MV-4-11 (cell line): ENCODE measurements around the gene RPL22.
A peak's percentile ranks its signal among the peaks of the same experiment; 100 is the strongest.

Source experiments
- DNase-seq: peaks from one replicate; lab custom pipeline; 2025; lab: John Stamatoyannopoulos, UW

Gene RPL22

GRCh38 chr1:6200188-6200809 is 904 bp upstream of the RPL22 start:
- peak; percentile 22 for DNase-seq

- no peak for DNase-seq
Observed at GRCh38 chr1:6198646-6199297, 623 bp downstream of the RPL22 start.

DNA sequence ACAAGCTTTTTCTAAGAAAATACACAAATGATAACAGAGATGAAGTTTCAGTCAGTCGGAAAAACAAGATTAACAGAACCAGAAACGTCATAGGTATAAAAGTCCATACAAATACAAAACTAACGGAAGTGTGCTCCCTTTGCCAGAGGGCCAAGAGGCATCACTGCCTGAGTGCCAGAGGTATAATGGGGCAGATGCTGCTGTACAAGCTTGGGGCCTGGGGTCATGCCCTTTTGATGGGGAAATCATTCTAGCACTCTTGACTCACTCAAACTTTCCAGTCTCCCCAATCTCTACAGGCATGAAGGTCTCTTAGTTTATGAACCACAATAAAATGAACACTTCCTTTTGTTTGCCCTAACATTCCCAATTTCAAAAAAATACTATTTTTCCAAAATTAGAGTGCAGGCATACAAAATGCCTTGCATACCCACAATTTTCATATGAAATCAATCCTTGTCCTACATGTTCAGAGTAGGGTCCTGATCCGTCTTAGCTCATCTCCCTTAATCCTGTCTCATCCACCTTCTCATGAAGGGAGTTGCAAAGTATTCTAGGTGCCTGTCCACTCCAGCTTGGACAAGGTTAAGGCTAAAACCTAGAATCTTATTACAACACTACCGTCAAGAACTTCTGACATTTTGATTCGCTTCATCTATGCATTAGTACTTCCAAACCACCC is 1.5 kb downstream of the RPL22 start:
- DNase-seq, result peak; percentile 55

GRCh38 chr1:6191968-6192367 is 7.4 kb downstream of the RPL22 start:
- DNase-seq, result no peak

DNA sequence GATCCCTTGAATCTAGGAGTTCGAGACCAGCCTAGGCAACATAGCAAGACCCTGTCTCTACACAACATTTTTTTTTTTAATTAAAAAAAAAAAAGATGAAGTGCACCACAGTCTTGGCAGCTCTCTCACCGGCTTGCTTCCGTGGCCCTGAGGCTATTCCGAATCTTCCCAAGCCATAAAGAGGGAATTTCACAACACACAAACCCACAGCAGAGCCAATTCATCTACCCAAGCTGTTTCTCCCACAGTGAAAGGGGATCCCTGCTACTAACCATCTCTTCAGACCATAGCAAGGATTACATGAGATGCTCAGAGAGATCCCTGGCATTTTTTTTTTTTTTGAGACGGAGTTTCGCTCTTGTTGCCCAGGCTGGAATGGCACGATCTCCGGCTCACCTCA is 10.9 kb downstream of the RPL22 start:
- no peak for DNase-seq

GRCh38 chr1:6185635-6186382 is 13.6 kb downstream of the RPL22 start:
- peak; percentile 23 for DNase-seq

DNA sequence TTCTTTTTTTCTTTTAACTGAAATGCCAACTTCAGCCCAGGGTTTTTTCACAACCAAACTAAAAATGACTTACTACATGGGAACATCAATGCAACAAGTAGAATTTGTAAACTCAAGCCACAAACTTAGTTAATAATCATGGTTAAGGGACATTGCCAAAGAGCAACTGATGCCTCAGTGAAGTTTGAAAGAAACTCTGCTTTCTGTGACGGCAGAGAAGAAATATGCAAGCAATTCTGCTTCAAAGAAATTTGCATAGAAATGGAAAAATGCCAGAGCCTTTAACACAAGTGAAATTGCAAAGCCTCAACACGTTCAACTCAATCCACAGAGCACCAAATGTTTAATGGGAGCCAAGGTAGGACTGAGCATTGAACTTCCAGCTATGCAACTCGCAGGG is 14.2 kb downstream of the RPL22 start:
- no peak for DNase-seq

DNA sequence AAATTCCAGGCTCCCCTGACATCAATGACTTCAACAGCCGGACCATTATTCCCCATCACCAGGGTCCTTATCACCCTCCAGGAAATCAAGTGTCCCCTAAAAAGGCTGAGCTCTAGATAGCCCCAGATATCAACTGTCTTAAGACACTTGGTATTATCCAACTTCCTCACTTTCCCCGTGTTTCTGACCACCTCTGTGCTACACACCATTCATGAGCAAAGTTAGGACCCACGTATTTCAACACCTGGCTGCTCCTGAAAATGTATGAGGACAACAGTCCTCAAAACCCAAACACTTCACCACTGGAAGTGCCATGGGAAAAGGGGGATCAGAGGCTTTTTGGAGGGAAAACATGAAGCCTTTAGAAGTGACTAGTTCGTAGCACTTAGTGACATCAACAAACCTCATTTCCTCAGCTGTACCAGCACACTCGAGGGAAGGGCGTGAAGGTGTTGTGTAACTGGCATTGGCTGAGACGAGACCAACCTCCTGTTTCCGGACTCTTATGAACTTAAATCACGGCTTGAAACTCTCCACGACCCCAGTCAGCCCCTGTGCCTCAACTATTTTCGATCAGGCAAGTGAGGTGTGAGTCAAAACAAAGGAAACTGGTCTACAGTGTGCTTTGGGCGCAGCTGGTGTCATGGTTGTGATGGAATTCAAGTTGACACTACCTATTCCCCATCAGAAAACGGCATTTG is 15.2 kb downstream of the RPL22 start:
- DNase-seq, result peak; percentile 52

DNA sequence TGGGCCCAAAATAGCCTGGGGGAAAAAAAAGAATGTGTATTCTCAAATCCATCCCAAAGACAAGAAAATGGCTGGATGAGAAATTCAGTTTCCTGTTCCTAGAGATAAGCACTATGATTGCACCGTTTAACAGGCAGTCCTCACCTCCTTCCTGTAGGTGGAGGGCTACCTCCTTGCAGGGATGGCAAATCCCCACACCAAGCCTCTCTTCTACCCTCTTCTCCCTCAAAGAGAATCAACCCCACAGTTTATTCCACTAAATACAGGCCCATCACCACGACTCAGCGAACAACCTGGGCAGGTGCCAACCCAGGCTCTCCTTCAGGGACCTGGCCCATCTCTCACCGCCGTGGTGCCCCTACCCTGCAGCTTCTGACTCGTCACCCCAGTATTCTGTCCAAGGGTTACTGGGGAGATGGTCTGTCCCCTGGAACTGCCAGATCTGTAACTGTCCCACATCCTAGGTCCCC is 15.8 kb downstream of the RPL22 start:
- DNase-seq, result no peak

DNA sequence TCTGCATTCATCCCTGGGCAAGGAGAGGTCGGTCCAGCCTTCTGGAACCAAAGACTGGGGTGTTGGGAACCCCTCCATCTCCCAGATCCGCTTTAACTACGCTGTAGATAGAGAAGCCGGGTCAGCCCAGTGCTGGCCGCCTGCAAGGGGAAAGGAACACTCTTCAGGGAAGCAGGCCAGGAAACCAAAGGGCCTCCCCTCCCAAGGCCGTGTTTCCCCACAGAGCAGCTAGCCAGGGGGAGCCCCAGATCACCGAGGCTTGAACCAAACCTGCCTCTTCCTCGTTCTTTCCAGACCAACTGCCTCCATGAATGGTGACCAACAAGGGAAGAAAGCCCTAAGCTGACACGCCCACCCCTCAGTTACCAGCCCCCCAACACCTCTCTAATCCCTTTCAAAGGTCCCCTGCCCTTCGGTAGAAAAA is 18.0 kb downstream of the RPL22 start:
- DNase-seq, result no peak

GRCh38 chr1:6180707-6181311 is 18.6 kb downstream of the RPL22 start:
- no peak for DNase-seq

DNA sequence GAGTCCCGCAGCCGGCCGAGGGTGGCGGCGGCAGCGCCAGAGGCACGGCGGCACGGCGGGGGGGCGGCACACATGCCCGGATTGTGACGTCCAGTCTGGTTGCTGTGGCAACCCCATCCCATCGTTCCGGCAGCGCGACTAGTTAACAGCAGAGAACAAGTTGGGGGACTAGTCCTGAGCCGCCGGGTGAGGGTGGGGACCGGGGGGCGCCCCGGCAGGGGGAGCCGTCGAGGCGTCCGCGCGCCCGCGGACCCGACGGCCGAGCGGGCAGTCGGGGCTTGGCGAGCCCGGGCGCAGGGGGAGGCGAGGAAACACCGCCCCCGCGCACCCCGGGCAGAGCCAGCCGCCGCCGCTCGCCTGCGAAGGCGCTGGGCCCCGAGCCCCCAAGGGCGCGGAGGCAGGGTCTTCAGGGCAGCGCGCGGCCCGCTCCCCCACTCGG is 19.1 kb downstream of the RPL22 start, which contains the start of gene CHD5:
Gene CHD5 (minus strand): TSS at position 54 of the 439 bp plus-strand sequence. CDS start 298 bp downstream, outside the sequence.
- no peak for DNase-seq

GRCh38 chr1:6179564-6180175 is 19.7 kb downstream of the RPL22 start:
- no peak for DNase-seq

- DNase-seq, result no peak
Observed at GRCh38 chr1:6178751-6179563, 20.4 kb downstream of the RPL22 start.

- no peak for DNase-seq
Observed at GRCh38 chr1:6177681-6178380, 21.6 kb downstream of the RPL22 start.

DNA sequence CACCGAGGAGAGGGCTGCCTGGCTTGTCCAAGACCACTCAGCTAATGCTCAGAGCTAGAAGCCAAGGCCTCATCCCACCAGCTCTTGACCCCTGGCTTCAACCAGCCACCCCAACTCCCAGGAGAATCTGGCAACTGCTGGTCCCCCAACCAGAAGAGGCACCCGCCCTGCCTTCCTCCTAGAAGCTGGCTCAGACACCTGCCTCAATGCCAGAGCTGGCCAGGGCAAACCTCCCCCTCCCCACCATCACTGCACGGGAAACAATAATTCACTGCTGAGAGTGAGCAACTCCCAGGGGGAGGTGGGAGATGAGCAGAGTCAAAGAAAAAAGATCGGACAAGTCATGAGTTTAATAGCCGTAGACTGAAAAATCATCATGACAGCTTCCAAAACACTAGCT is 22.6 kb downstream of the RPL22 start:
- DNase-seq, result no peak

DNA sequence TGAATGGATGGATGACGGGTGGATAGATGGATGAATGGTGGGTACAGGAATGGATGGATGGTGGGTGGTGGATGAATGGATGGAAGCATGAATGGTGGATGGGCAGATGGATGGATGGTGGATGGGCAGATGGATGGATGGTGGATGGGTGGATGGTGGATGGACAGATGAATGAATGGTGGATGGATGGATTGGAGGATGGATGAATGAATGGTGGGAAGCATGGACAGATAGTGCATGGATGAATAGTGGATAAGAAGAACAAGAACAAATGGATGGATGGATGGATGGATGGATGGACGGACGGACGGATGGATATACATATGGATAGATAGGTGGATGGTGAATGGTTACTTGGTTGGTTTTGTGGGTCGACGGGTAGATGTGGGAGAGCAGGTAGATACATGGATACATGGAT is 24.0 kb downstream of the RPL22 start:
- DNase-seq, result no peak

DNA sequence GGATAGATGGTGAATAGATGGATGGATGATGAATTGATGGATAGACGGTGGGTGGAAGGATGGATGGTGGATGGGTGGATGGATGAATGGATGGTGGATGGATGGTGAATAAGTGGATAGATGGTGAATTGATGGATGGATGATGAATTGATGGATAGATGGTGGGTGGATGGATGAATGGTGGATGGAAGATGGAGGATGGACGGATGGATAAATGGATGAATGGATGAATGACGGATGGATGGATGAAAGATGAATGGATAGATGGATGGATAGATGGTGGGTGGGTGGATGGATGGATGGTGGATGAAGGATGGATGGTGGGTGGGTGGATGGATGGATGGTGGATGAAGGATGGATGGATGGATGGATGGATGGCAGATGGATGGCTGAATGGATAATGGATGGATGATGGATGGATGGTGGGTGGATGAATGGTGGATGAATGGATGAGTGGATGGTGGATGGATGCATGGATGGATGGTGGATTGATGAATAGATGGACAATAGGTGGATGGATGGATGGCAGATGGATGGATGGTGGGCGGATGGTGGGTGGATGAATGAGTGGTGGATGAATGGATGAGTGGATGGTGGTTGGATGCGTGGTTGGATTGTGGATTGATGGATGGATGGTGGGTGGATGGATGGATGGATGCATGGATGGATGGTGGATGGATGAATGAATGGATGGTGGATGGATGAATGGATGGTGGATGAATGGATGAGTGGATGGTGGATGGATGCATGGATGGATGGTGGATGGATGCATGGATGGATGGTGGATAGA is 24.6 kb downstream of the RPL22 start:
- DNase-seq, result no peak
